Osteocyte (in vitro differentiated cells): ENCODE measurements around the gene IP6K1. TPM values are rescaled to one million over a fixed set of nuclear protein-coding genes. Genes with fewer than 3 reads are reported as not detected.

Experiments used
- DNase-seq: peaks from one replicate; pipeline ENCODE4 v3.0.0; 2021; ENCODE audit warnings: mixed read lengths; ENCODE audit not compliant: unreplicated experiment; ENCODE audit errors: extremely low spot score
- H3K27ac Mint-ChIP-seq: one replicate; pipeline ENCODE4 v1.8.0; 2021; ENCODE audit warnings: mild to moderate bottlenecking, mixed read lengths; ENCODE audit not compliant: unreplicated experiment
- H3K27me3 Mint-ChIP-seq: one replicate; pipeline ENCODE4 v1.8.0; 2021; ENCODE audit warnings: mixed read lengths; ENCODE audit not compliant: unreplicated experiment
- H3K36me3 Mint-ChIP-seq: one replicate; pipeline ENCODE4 v1.8.0; 2021; ENCODE audit warnings: mixed read lengths; ENCODE audit not compliant: unreplicated experiment
- H3K4me1 Mint-ChIP-seq: one replicate; pipeline ENCODE4 v1.8.0; 2021; ENCODE audit warnings: mixed read lengths; ENCODE audit not compliant: unreplicated experiment
- H3K4me3 Mint-ChIP-seq: one replicate; pipeline ENCODE4 v1.8.0; 2021; ENCODE audit warnings: mild to moderate bottlenecking, moderate library complexity, mixed read lengths; ENCODE audit not compliant: unreplicated experiment
- H3K9me3 Mint-ChIP-seq: one replicate; pipeline ENCODE4 v1.8.0; 2021; ENCODE audit warnings: mixed read lengths; ENCODE audit not compliant: unreplicated experiment
- total RNA-seq: library from RNA; stranded (reverse); gene quantifications from 2 replicates; pipeline ENCODE4 v1.2.1, GENCODE V29; 2021
- TF ChIP-seq, protein P1 (sequence below): fragments of 200-600 bp; sonication (generic); IDR thresholded peaks from 2 replicates; pipeline ENCODE4 v1.5.0; 2021; ENCODE audit warnings: antibody characterized with exemption, mild to moderate bottlenecking, moderate library complexity

IP6K1 gene
- total RNA-seq, 1 donor from 2014 or later = 66.9 TPM

DNA sequence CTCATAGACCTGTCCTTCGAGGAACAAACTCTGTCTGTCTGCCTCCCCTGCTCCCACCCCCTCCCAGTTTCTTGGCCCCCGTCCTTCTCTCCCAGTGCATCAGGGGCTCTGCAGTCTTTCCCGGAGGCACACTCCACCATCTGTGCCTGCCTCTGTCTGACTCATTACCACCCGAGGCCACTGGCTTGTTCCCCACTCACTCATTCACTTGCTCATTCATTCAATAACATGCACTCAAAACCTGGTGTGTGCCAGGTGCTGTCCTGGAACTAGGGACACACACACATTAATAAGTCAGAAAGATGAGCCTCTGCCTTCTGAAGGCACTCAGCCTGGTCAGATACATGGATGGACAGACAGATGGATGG lies 79.2 kb downstream of the IP6K1 start:
- Mint-ChIP-seq H3K9me3 (no peaks in the 10 kb centered on the region), H3K27me3 (no peaks in the 10 kb centered on the region), H3K27ac (no peak overlapping the region), H3K4me1 (no peaks in the 10 kb centered on the region), H3K36me3 (peaks cover 3% of the 10 kb centered on the region), H3K4me3 (no peak overlapping the region)
- no peak for DNase-seq
- TF ChIP-seq, protein P1, sequence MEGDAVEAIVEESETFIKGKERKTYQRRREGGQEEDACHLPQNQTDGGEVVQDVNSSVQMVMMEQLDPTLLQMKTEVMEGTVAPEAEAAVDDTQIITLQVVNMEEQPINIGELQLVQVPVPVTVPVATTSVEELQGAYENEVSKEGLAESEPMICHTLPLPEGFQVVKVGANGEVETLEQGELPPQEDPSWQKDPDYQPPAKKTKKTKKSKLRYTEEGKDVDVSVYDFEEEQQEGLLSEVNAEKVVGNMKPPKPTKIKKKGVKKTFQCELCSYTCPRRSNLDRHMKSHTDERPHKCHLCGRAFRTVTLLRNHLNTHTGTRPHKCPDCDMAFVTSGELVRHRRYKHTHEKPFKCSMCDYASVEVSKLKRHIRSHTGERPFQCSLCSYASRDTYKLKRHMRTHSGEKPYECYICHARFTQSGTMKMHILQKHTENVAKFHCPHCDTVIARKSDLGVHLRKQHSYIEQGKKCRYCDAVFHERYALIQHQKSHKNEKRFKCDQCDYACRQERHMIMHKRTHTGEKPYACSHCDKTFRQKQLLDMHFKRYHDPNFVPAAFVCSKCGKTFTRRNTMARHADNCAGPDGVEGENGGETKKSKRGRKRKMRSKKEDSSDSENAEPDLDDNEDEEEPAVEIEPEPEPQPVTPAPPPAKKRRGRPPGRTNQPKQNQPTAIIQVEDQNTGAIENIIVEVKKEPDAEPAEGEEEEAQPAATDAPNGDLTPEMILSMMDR = no peak

DNA sequence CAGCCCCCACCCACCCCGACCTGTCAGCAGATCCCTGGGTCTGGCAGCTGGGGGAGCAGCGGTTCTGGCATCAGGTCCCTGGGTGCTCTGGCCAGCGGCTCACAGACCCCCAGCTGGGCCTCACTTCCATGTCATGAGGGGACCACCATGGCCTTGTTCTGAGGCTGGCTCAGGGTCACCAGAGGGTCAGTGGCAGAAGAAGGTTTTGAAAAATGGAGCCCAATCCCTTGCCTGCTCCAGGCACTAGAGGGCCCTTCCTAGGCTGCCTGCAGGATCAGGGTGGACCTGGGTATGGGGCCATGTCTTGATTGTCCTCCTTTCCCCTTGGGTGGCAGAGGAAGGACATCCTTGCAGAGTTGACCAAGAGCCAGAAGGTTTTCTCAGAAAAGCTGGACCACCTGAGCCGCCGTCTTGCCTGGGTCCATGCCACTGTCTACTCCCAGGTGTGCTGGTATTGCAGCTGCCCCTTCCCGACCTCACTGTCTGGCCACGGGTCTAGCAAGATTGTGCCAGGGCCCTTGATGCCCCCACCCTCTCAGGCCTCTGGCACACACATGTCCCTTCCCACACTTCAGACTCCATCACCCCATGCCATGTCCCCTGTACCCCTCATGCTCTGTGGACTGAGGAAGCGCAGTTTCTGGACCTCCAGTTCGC lies 79.8 kb downstream of the IP6K1 start:
- Mint-ChIP-seq H3K4me1 (no peaks in the 10 kb centered on the region), H3K27ac (no peak overlapping the region), H3K36me3 (peaks cover 3% of the 10 kb centered on the region), H3K9me3 (no peaks in the 10 kb centered on the region), H3K27me3 (no peaks in the 10 kb centered on the region), H3K4me3 (no peak overlapping the region)
- TF ChIP-seq, protein P1 = no peak
- no peak for DNase-seq

DNA sequence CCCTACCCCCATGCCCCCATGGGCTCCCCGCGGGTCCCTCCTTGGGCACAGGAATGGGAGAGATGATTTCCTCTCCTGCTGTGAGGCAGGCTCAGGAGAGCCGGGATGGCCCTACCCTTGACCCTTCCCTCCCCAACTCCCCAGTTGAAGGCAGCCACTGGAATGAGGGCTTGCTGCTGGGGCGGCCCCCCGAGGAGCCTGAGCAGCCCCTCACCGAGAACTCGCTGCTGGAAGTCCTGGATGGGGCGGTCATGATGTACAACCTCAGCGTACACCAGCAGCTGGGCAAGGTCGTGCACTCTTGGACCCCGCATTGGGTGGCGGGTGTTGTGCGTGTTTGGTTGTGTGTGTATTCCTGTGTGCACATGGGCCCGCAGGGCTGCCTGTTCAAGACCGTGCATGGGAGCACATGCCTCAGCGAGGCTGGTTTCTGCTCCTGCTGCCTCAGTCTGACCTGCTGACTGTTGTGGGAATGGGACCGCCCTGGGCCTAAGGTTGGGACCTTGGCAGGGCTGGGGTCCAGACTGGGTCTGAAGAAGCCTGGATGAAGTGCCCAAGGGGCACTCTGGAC lies 80.9 kb downstream of the IP6K1 start:
- H3K9me3 Mint-ChIP-seq = no peaks in the 10 kb centered on the region
- H3K36me3 Mint-ChIP-seq = peaks cover 6% of the 10 kb centered on the region
- DNase-seq = no peak
- TF ChIP-seq, protein P1 = no peak
- no peak overlapping the region for H3K4me3 Mint-ChIP-seq
- H3K27ac Mint-ChIP-seq = no peak overlapping the region
- no peaks in the 10 kb centered on the region for H3K27me3 Mint-ChIP-seq
- no peaks in the 10 kb centered on the region for H3K4me1 Mint-ChIP-seq

DNA sequence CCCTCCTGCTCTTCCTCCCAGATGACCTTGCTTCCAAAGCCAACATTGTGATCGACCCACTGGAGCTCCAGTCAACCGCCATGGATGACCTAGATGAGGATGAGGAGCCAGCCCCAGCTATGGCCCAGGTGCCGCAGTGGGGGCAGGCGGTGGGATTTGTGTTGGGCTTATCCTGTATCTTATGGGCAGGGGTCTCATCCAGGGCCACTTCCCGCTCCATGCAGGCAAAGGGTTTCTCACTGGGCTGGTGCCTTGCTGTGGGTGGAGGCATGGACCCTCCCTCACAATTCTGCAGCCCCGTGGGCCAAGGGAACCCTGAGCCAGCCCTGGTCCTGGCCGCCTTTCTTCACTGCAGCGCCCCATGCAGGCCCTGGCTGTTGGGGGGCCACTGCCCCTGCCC lies 81.7 kb downstream of the IP6K1 start:
- Mint-ChIP-seq H3K36me3 (peaks cover 7% of the 10 kb centered on the region), H3K4me1 (no peaks in the 10 kb centered on the region), H3K9me3 (no peaks in the 10 kb centered on the region), H3K27ac (no peak overlapping the region), H3K27me3 (no peaks in the 10 kb centered on the region), H3K4me3 (no peak overlapping the region)
- TF ChIP-seq, protein P1 = no peak
- DNase-seq = no peak

DNA sequence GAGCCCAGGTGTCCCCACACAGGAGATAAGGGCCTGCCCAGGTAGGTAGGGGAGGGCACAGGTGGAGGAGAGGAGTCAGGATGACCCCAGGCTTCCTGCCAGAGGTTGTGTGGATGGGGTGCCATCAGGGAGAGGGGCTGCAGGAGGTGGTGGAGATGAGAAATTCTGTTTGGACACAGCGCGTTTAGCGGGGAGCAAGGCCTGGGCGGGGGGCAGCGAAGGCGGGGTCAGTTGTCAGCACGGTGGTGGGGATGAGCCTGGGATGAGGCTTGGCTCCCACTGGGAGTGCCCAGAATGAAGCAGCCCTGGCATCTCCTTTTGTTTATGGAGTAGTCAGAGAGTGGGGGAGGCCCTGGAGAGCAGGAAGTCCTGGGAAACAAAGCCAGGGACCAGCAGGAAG lies 82.4 kb downstream of the IP6K1 start:
- TF ChIP-seq, protein P1 = no peak
- no peak overlapping the region for H3K27ac Mint-ChIP-seq
- H3K27me3 Mint-ChIP-seq = no peaks in the 10 kb centered on the region
- no peaks in the 10 kb centered on the region for H3K9me3 Mint-ChIP-seq
- H3K36me3 Mint-ChIP-seq = peaks cover 8% of the 10 kb centered on the region
- no peak overlapping the region for H3K4me3 Mint-ChIP-seq
- peaks cover 3% of the 10 kb centered on the region for H3K4me1 Mint-ChIP-seq
- no peak for DNase-seq
